HepG2 (cell line): ENCODE measurements around the gene CEP128. TPM values are rescaled to one million over a fixed set of nuclear protein-coding genes. Genes with fewer than 3 reads are reported as not detected.

ENCODE experiments used
- ATM ChIP-seq: fragments of 450-650 bp; IDR thresholded peaks from 2 replicates; pipeline ENCODE4 v1.7.1; 2017; ENCODE audit warnings: mild to moderate bottlenecking, borderline replicate concordance
- CREM ChIP-seq, 2 experiments: sonication (generic) in 1 of 2; formaldehyde crosslinking in 1 of 2; IDR thresholded peaks; 2 replicates each; pipeline versions ENCODE4 v1.4.0 to v1.6.1; 2016 to 2020; ENCODE audit warnings: antibody characterized with exemption in 1 of 2, mild to moderate bottlenecking in 1 of 2, missing genetic modification reagents in 1 of 2
- DPF2 ChIP-seq: sonication (generic); formaldehyde crosslinking; IDR thresholded peaks from 2 replicates; pipeline ENCODE4 v1.4.0; 2020; ENCODE audit warnings: mild to moderate bottlenecking, low read depth, missing genetic modification reagents, borderline replicate concordance
- LRRFIP1 ChIP-seq: sonication (generic); formaldehyde crosslinking; conservative IDR thresholded peaks from 2 replicates; pipeline ENCODE4 v1.4.0; 2020; ENCODE audit warnings: missing genetic modification reagents
- MIER2 ChIP-seq: IDR thresholded peaks from 2 replicates; pipeline ENCODE4 v1.6.1; 2016; ENCODE audit warnings: missing biosample characterization, missing genetic modification reagents
- NFE2L1 ChIP-seq: sonication (generic); formaldehyde crosslinking; IDR thresholded peaks from 2 replicates; pipeline ENCODE4 v1.4.0; 2020; ENCODE audit warnings: missing genetic modification reagents, mild to moderate bottlenecking, borderline replicate concordance
- NFIB ChIP-seq: sonication (generic); formaldehyde crosslinking; IDR thresholded peaks from 2 replicates; pipeline ENCODE4 v1.9.0; 2021; ENCODE audit warnings: missing genetic modification reagents, mild to moderate bottlenecking, borderline replicate concordance
- PHF20 ChIP-seq: sonication (generic); formaldehyde crosslinking; IDR thresholded peaks from 2 replicates; pipeline ENCODE4 v1.5.0; 2020; ENCODE audit warnings: mild to moderate bottlenecking, missing genetic modification reagents
- SAP130 ChIP-seq: IDR thresholded peaks from 2 replicates; pipeline ENCODE4 v1.6.1; 2016; ENCODE audit warnings: low read depth
- SKIL ChIP-seq: sonication (generic); formaldehyde crosslinking; IDR thresholded peaks from 2 replicates; pipeline ENCODE4 v1.8.0; 2022; ENCODE audit warnings: missing genetic modification reagents, mild to moderate bottlenecking, moderate library complexity, borderline replicate concordance
- SMARCC2 ChIP-seq: fragments of 450-650 bp; IDR thresholded peaks from 2 replicates; pipeline ENCODE4 v1.6.1; 2017; ENCODE audit warnings: antibody characterized with exemption, mild to moderate bottlenecking
- ZFYVE20 ChIP-seq: sonication (generic); formaldehyde crosslinking; IDR thresholded peaks from 2 replicates; pipeline ENCODE4 v1.8.0; 2023; ENCODE audit warnings: low read depth, mild to moderate bottlenecking, moderate library complexity, missing genetic modification reagents, borderline replicate concordance
- ZKSCAN1 ChIP-seq: fragments of 150-350 bp; IDR thresholded peaks from 2 replicates; pipeline ENCODE4 v1.6.1; 2014; ENCODE audit warnings: low read length
- ZMYM4 ChIP-seq: sonication (generic); formaldehyde crosslinking; IDR thresholded peaks from 2 replicates; pipeline ENCODE4 v1.8.1; 2023; ENCODE audit warnings: mild to moderate bottlenecking, missing genetic modification reagents
- ZNF138 ChIP-seq: sonication (generic); formaldehyde crosslinking; IDR thresholded peaks from 2 replicates; pipeline ENCODE4 v1.5.0; 2020; ENCODE audit warnings: mild to moderate bottlenecking, low read depth, missing genetic modification reagents
- ZNF296 ChIP-seq: sonication (generic); formaldehyde crosslinking; conservative IDR thresholded peaks from 2 replicates; pipeline ENCODE4 v1.5.0; 2020; ENCODE audit warnings: mild to moderate bottlenecking, missing genetic modification reagents
- ZNF577 ChIP-seq: sonication (generic); formaldehyde crosslinking; IDR thresholded peaks from 2 replicates; pipeline ENCODE4 v1.4.0; 2020; ENCODE audit warnings: mild to moderate bottlenecking, low read depth, missing genetic modification reagents, borderline replicate concordance
- ZNF616 ChIP-seq: sonication (generic); formaldehyde crosslinking; IDR thresholded peaks from 2 replicates; pipeline ENCODE4 v1.5.0; 2020; ENCODE audit warnings: low read depth, mild to moderate bottlenecking, missing genetic modification reagents
- ZNF678 ChIP-seq: sonication (generic); formaldehyde crosslinking; IDR thresholded peaks from 2 replicates; pipeline ENCODE4 v1.4.0; 2020; ENCODE audit warnings: mild to moderate bottlenecking, missing genetic modification reagents
- ZSCAN30 ChIP-seq: sonication (generic); formaldehyde crosslinking; IDR thresholded peaks from 2 replicates; pipeline ENCODE4 v1.5.0; 2020; ENCODE audit warnings: mild to moderate bottlenecking, missing genetic modification reagents
- ZSCAN31 ChIP-seq: sonication (generic); formaldehyde crosslinking; IDR thresholded peaks from 2 replicates; pipeline ENCODE4 v1.5.0; 2020; ENCODE audit warnings: low read depth, mild to moderate bottlenecking, missing genetic modification reagents
- polyA plus RNA-seq, 8 experiments: library from polyadenylated mRNA; depleted of rRNA in 3 of 8; stranded (reverse) in 7 of 8; unstranded in 1 of 8; fragments of >200 nt; fragmentation: Illumina TruSeq in 4 of 8; extraction: Trizol in 4 of 8; gene quantifications; 2 replicates each; pipeline versions ENCODE4 v1.2.1 to v1.2.3, GENCODE V29; 2011 to 2016; ENCODE audit warnings: low read depth in 4 of 8, missing spikeins in 1 of 8, mixed read lengths in 1 of 8; ENCODE audit not compliant: insufficient read depth in 1 of 8
- total RNA-seq, 5 experiments: library from RNA; depleted of rRNA; stranded (reverse); fragments of >200 nt; fragmentation: Illumina TruSeq; extraction: Trizol; gene quantifications; 2 replicates each; pipeline ENCODE4 v1.2.3, GENCODE V29; 2016; ENCODE audit warnings: low read depth in 1 of 5
- TF ChIP-seq, protein P1 (sequence below): sonication (generic); formaldehyde crosslinking; IDR thresholded peaks from 2 replicates; pipeline ENCODE4 v1.5.1; 2020; ENCODE audit warnings: missing genetic modification reagents, mild to moderate bottlenecking, borderline replicate concordance
- TF ChIP-seq, protein P2 (sequence below): sonication (generic); formaldehyde crosslinking; IDR thresholded peaks from 2 replicates; pipeline ENCODE4 v1.4.0; 2020; ENCODE audit warnings: missing genetic modification reagents; ENCODE audit errors: not compliant biosample characterization

The CEP128 gene
- total and polyA plus RNA-seq, 2 of the 13 experiments (the other 11 are each of a cell fraction or from before 2014, with no cell fraction given), result 1.3 to 7.5 TPM

DNA sequence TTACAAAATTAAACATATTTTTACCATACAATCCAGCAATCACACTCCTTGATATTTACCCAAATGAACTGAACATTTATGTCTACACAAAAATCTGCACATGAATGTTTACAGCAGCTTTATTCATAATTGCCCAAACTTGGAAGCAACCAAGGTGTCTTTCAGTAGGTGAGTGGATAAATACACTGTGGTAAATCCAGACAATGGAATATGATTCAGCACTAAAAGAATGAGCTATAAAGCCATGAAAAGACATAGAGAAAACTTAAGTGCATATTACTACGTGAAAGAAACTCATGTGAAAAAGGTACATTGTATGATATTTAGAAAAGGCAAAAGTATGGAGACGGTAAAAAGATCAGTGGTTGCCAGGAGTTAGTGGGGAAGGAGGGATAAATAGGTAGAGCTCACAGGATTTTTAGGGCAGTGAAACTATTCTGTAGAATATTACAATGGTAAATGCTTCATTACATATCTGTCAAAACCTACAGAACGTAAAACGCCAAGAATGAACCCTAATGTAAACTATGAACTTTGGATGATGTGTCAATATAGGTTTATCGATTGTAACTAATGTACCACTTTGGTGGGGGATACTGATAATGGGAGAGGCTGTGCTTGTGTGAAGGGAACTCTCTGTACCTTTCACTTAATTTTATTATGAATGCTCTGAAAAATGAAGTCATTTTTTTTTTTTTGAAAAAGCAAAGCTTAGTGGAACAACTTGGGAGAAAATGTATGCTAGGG, 295.7 kb downstream of the CEP128 start (continued):
- TF ChIP-seq NFE2L1 (CRISPR knock-in tag), result no peak
- no peak for TF ChIP-seq PHF20 (CRISPR knock-in tag)
- no peak for TF ChIP-seq ZNF577
- TF ChIP-seq ZMYM4, result no peak; the same call in 1 of the 2 replicates
- TF ChIP-seq ZSCAN30 (CRISPR knock-in tag), result no peak
- TF ChIP-seq CREM (IDR thresholded peaks at IDR 0.05), result 0 out of 2 replicates have a peak, but pooled peaks have one; percentile 31
- TF ChIP-seq CREM (CRISPR knock-in tag; IDR thresholded peaks at IDR 0.05), result no peak
- TF ChIP-seq ZFYVE20, result no peak
- TF ChIP-seq, protein P1, sequence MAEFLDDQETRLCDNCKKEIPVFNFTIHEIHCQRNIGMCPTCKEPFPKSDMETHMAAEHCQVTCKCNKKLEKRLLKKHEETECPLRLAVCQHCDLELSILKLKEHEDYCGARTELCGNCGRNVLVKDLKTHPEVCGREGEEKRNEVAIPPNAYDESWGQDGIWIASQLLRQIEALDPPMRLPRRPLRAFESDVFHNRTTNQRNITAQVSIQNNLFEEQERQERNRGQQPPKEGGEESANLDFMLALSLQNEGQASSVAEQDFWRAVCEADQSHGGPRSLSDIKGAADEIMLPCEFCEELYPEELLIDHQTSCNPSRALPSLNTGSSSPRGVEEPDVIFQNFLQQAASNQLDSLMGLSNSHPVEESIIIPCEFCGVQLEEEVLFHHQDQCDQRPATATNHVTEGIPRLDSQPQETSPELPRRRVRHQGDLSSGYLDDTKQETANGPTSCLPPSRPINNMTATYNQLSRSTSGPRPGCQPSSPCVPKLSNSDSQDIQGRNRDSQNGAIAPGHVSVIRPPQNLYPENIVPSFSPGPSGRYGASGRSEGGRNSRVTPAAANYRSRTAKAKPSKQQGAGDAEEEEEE (CRISPR knock-in tag), result no peak
- peak; percentile 50; the same call in 1 of the 2 replicates for TF ChIP-seq SMARCC2
- no peak for TF ChIP-seq ZNF678 (CRISPR knock-in tag)
- no peak for TF ChIP-seq SKIL (CRISPR knock-in tag)
- no peak for TF ChIP-seq ZNF138 (CRISPR knock-in tag)
- no peak for TF ChIP-seq LRRFIP1 (CRISPR knock-in tag)
- TF ChIP-seq ATM, result no peak
- TF ChIP-seq MIER2 (CRISPR knock-in tag), result no peak
- TF ChIP-seq SAP130, result 0 out of 2 replicates have a peak, but pooled peaks have one; percentile 16
- TF ChIP-seq ZNF296 (CRISPR knock-in tag), result no peak
- TF ChIP-seq, protein P2, sequence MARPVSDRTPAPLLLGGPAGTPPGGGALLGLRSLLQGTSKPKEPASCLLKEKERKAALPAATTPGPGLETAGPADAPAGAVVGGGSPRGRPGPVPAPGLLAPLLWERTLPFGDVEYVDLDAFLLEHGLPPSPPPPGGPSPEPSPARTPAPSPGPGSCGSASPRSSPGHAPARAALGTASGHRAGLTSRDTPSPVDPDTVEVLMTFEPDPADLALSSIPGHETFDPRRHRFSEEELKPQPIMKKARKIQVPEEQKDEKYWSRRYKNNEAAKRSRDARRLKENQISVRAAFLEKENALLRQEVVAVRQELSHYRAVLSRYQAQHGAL (CRISPR knock-in tag), result no peak
- TF ChIP-seq ZNF616 (CRISPR knock-in tag), result no peak
- TF ChIP-seq ZKSCAN1, result no peak
- no peak for TF ChIP-seq NFIB (CRISPR knock-in tag)
- no peak for TF ChIP-seq ZSCAN31 (CRISPR knock-in tag)
- TF ChIP-seq DPF2 (CRISPR knock-in tag), result 0 out of 2 replicates have a peak, but pooled peaks have one; percentile 36
